HG03521 (cell line): Measurements from ENCODE around the gene ATAT1.

Experiments used
- ATAC-seq: cut with Tn5 transposase; IDR thresholded peaks from one replicate; pipeline ENCODE4 v1.9.1; 2021; ENCODE audit warnings: mild to moderate bottlenecking, moderate library complexity; ENCODE audit not compliant: unreplicated experiment

Gene ATAT1

DNA sequence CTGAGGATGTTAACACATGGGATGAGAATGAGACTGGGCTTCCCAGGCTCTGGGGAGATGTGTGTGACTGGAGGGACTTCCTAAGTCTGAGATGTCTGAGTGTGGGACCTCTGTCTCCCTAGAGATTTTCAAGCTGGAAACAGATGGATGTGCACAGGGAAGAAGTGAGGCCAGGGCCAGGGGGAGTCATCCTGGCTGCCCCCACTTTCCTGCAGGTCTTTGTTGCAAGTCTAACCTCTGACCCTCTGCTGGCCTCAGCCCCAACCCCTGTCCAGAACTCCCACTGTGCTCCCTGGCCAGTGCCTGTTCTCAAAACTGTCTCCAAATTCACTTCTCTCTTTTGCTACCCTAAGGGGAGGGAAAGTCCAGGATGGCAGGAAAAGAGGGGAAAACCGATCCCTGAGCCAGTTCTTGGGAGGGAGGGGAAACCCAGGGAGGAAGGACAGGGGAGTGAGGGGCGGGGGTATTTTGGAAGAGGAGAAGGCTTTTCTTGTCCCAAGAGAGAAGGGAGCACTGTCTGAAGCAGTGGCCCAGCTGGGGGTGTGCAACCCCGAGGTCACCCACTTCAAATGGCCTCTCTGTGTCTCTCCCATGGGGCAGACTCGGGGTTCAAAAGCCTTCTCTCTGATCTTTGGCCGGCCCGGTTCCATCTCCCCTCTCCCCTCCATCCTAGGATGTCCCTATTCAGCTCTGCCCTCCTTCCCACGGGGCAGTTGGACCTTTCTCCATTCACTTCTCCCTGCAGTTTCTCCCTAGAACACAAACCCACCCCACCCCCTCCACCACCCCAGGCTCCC lies 56.7 kb downstream of the ATAT1 start:
- no peak for ATAC-seq

DNA sequence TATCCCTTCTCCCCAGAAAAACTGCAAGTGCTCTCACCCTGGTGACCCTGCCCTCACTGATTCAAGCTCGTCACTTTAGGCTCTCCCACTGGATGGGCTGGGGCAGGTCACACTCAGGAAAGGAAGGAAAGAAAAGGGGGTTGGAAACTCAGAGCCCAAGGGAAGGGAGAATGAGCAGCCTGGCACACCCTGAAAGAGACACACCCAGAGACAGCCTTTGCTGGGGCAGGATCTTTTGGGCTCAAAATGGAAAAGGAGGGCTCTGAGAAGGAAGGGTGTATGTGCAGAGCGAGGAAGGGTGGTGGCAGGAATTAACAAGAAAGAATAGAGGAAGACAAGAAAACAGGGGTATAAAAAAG lies 57.3 kb downstream of the ATAT1 start:
- no peak for ATAC-seq

DNA sequence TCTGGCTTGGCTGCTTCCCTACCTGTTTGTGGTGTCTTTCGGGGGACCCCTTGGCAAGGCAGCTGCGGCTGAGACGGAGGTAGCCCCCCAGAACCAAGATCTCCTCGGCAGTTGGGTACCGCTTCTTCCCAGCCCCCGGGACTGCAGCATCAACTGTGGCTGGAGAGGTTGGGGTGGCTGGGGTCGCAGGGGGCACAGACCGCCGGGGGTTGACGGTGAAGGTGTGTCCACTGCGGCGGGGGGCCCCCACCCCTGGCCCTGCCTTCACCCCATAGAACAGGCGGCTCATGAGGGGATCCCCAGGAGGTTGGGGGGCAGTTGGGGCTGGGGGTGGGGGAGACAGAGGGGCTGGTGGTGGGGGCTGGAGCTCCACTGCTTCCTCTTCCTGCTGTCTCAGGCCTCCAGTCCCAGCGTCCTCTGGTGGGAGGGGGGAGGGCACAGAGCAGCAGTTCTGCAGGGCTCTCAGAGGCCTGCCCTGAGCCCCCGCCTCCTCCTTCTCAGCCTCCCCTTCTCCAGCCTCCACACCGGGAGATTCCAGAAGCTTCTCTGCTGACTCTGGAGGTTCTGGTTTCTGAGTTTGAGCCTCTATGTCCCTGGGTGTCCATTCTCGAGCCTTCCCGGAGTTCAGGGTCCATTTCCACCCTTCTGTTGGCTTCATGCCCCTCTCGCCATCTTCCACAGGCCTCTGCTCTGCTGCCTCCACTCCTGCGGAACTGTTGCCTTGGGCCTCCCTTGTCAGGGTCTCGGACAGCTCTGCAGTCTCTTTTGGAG lies 57.9 kb downstream of the ATAT1 start:
- no peak for ATAC-seq

DNA sequence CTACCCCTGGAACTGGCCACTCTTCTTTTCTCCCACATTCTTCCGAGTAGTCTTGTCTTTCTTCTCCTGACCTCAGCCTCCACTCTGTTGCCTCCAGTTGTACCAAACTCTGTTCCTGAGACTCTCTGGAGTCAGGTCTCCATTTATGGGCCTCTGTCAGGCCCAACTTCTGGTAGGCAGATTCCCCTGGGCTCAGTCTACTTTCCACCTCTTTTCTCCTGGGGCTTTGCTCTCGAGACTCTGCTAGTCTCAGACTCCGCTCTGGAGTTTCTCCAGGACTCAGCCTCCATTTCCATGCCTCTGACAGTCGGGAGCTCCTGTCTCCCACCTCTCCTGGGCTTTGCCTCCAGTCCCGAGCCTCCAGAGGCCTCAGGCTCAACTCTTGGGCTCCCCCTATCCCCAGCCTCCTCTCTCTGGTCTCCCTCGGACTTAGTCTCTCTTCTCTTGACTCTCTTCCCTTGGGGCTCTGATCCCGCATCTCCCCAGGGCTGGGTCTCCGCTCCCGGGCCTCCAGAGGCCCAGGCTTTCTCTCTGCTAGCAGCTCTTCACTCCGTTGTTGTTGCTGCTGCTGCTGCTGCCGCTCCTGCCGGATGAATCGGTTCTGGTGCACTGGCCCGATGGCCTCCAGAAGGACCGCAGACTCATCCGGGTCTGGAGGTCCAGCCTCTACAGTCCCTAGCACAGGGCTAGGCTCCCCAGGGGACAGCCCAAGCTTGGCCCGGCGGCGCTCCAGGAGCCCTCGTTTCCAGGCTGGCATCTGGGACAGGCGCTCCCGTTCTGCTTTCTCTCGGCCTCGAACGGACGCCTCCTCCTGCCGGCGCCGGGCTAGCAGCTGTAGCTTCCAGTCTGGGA lies 58.7 kb downstream of the ATAT1 start:
- ATAC-seq, result no peak

DNA sequence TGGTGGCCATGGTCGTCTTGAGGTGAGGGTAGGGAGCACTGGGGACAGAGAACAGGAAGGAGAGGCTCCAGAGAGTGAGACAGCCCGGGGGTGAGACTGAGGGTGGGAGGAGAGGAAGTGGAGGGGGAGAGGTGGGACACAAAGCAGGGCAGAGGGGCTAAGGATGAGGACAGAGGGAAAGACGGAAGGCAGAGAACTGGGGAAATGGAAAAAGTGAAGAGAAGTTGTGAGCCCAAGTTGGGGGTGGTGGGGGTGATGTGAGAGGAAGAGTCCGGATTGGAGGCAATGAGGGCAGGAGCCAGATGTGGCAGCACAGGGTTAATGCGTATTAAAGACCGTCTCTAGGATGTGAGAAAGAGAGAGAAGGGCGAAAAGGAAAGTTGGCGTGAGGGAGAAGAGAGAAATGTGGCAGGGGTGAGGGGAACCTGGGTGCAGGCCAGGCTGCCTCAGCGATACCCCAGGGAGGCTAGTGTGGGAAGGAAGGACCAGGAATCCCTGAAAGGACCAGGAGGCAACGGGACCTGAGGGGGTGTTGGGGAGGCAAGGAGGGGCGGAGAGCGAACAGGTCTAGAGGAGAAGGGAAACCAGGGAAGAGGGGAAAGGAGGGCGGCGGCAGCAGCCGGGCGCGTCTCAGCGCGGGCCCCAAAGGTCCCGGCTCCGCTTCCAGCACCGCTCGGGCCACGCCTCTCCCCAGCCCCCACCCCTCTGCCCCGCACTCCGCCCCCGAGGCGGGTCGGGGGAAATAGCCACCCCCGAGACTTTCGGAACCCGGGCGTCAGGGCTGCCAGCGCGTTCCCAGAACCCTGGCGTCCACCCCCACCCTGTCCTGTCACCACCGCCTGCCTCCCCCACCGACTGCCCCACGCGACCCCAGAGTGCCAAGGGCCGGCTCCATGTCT lies 59.6 kb downstream of the ATAT1 start, which contains the start of gene PPP1R18:
PPP1R18 (minus strand) TSS at position 637 of the 899 bp plus-strand sequence; CDS start at position 10, 627 bp downstream.
- no peak for ATAC-seq

DNA sequence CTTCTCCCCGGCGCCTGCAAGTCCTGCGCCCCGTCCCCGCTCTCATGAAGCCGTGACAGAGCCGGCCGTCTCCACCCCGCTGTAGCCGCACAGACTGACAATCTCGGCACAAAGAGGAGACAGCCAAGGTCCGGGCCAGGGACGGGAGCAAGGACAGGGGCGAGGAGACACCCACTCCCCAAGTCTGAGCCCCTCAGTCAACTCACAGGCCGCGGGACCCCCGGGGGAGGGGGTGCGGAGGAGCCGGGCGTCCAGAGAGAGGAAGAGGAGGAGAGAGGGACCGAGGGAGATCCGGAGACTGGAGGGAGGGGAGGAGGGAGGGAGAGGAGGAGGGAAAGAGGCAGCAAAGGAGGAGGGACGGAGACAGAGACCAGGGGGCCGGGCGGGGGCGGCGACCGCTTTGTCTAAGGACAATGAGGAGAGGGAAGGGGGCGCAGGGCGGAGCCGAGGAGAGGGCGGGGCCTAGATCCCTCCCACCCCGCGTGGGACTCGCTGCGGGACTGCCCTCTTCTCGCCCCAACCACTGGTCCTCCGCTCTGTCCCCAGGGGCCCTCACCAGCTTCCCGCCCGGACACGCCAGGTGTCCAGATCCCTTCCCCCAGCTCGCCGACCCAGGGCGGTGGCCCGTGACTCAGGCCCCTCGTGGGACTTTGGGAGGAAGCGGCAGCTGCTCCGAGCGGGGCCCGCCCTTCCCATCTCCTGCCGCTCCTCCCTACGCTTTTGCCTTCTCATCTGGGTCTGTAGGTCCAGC lies 60.4 kb downstream of the ATAT1 start:
- peak; percentile 46 for ATAC-seq

DNA sequence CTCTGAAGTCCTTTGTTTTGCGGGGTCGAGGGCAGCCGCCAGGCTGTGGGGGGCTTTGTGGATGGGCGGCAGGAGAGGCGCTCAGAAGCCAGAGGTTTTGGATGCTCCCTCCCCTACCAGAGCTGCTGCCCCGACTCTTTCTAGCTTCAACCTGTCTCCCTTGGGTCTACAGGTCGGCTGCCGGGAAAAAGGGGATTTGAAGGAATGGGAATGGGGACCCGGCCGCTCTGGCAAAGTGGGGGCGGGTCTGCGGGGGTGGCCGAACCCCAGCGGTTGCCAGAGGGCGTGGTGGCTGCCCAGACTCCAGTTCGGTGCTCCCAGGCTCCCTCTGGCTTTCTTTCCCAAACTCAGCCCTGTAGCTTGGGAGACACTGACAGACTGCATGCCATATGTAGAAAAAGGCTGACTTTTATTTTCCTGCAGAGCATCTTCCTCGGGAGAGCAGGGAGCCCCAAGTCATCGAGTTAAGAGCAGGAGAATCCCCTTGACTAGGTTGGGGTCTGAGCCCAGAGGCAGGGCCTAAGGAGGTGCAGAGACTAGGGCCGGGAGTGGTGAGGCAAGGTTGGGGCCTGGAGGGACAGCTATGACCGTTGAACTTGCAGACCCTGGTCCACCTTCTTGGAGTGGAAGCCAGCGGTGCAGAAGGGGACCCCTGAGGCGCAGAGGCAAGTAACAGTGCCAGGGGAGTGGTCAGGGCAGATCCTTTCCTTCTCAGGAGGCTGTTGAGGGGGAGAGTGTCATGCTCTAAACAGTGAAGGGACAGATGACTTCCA lies 61.2 kb downstream of the ATAT1 start:
- no peak for ATAC-seq

DNA sequence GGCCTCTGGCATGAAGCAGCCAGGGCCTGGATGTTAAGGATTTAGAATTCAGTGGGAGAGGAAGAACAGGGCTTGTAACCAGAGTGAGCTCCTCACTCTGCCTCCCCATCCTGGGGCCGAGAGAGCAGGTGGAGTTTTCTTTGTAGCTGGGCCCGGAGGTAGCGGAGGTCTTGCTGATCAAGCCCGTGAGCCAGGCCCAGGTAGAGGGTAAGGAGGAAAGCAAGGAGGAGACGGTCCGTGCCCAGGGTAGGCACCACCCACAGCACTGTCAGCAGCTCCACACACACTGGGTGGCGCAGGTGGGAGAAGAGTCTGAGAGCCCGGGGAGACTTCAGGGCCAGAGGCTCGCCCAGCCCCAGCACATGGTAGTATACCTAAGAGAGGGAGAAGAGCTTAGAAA lies 61.9 kb downstream of the ATAT1 start:
- ATAC-seq, result no peak

DNA sequence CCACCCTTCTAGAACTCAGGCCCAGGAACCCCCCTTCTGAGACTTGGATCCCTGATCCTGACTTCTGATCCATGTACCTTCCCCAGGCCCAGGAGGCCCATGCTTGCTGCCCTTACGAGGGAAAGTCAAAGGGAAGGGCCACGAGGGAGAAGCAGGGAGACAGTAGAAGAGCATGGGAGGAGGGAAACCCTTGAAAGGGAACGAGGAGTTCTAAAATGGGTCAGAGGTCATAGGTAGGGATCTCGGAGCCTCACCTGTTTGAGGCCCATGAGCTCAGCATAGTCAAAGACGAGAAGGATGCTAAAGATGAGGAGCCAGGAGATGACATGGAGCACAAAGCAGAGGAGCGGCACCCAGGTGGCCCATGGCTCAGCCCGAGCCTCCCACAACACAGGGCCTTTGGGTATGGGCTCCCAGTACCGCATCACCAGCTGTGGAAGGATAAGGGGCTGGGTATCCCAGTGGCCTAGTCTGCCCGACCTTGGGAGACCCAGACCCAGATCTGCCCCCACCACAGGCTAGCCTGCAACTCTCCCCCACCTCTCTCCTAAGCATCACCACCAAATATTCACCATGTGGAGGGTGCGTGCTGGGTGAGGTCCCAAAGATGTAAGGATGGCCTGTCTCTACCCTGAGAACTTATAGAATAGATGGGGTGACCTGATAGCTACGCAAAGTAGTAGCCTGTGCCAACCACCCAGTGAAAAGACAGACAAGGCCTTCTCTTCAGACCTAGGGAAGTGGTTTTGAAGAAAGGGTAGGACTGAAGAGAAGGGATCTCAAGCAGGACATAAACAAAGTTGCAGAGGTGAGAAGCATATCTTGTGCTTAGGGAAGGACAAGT lies 62.6 kb downstream of the ATAT1 start:
- no peak for ATAC-seq

DNA sequence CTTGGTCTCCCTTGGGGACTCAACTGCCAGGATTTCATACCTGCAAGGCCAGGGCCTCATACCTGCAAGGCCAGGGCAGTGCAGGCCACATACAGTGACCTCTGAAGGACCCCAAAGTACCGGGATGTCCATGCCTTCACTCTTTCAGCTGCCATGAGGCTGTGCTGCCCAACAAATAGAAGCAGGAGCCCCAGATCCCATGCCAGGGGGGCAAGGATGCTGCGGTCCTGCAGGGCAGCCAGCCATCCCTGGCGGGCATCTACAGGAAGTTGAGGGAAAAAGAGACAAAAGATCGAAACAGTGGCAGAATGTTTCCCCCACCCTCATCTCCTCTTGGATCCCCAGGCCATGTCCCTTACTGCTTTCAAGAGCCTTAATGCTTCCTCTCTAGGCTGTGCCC lies 63.3 kb downstream of the ATAT1 start:
- no peak for ATAC-seq

DNA sequence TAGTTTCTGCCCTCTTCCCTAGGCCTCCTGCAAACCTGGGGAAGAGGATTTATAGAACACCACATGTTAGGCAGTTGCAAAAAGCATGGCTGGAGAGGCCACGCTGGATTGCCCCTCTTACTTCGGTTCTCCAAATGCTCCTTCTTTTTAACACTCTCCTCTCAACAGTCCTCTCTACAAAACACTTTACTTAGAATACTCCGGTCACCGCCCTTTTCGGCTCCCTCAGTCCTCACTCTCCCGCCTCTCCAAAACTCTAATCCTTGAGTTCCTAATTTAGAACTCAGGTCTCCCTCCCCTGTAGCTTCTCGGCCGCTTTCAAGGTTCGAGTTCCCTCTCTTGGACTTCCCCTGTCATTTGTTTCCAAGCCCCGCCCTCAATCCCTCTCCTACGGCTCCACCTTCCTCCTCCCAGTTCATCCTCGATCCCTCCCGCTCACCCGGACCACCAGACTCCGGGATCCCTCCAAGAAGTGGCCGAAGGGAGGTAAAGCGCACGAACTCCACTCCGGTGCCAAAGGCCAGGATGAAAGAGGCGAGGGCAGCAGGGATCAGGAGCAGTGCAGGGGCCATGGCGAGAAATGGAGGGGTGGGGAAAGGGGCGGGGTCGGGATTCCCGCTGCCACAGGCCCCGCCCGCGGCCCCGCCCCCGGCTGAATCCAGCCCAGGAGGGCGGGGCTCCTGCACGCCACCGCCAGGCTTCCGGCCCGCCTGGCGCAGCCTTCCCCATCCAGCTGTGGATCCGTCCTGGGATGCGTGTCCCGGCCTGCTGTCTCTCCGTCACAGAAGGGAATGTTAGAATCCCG lies 63.9 kb downstream of the ATAT1 start, which contains the start of gene NRM:
NRM (minus strand) TSS at position 582 of the 805 bp plus-strand sequence; CDS start at position 572, 10 bp downstream.
- ATAC-seq, result peak; percentile 31

DNA sequence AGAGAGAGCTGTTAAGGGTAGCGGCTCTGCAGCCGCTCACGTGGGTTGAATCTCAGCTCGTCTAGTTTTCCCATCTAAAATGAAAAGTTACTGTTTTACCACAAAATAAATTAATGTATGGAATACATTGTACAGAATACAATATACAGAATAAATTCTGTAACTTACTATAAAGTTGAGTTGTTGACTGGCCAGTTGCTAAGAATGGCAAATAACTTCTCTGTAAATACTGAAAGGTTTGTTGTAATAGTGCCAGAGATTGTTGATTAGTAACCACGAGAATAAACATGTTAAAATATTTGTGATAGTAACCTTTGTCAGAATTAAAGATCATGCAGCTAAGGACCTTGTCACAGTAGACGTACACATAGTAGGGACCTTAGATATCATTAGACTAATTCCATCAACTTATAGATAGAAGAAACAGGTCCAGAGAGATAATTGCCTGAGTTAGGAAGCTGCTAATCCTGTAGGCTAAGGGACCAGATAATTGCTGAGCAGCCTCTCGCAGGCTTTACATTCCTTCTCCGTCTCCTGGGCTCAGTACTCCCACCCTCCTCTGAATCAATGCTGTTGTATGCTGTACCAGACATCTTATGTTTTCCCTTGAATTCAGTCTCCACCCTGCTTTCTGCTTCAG lies 64.7 kb downstream of the ATAT1 start:
- ATAC-seq, result no peak
